Testis (tissue), 3 donors: Measurements from ENCODE around the gene RNF227. TPM values are rescaled to one million over a fixed set of nuclear protein-coding genes. Genes with fewer than 3 reads are reported as not detected.

ENCODE experiments used
- DNase-seq: peaks from one replicate; pipeline ENCODE4 v3.0.0-alpha.2; 2019
- H3K27ac ChIP-seq, 2 donors: fragments of 200-600 bp; sonication (generic); one replicate each; pipeline ENCODE4 v1.5.1; 2019
- H3K27me3 ChIP-seq: fragments of 200-600 bp; sonication (generic); one replicate; pipeline ENCODE4 v1.5.1; 2019
- H3K36me3 ChIP-seq: fragments of 200-600 bp; sonication (generic); one replicate; pipeline ENCODE4 v1.5.1; 2017; ENCODE audit warnings: low read depth; ENCODE audit errors: missing control alignments
- H3K4me1 ChIP-seq: fragments of 200-600 bp; sonication (generic); one replicate; pipeline ENCODE4 v1.5.1; 2019
- H3K4me3 ChIP-seq, 2 donors: fragments of 200-600 bp; sonication (generic); one replicate each; pipeline ENCODE4 v1.5.1; 2017 to 2019
- H3K9me3 ChIP-seq: fragments of 200-600 bp; sonication (generic); one replicate; pipeline ENCODE4 v1.5.1; 2017
- CTCF ChIP-seq, 3 experiments: fragments of 450-650 bp in 2 of 3; fragments of 200-600 bp in 1 of 3; sonication (generic) in 1 of 3; IDR thresholded peaks; one replicate each; pipeline ENCODE4 v1.5.1; 2016 to 2019; ENCODE audit warnings: antibody characterized with exemption in 3 of 3, mild to moderate bottlenecking in 2 of 3, moderate library complexity in 1 of 3
- POLR2A ChIP-seq: fragments of 450-650 bp; IDR thresholded peaks from one replicate; pipeline ENCODE4 v1.6.1; 2017; ENCODE audit warnings: antibody characterized with exemption, mild to moderate bottlenecking, moderate library complexity
- WGBS, 2 donors: methylation state at CpG; one replicate each; pipeline ENCODE4 v1.1.5; 2018; 5-methylcytosine and 5-hydroxymethylcytosine counted together
- intact Hi-C: fragments of 100-400 bp; cut with DNase I; formaldehyde crosslinking; loops from one replicate; pipeline ENCODE4 v1.15.1; 2023; ENCODE audit warnings: low total_unique reads
- polyA plus RNA-seq: library from polyadenylated mRNA; stranded (reverse); fragments of 350-450 nt; fragmentation: Illumina TruSeq; extraction: RNeasy Lipid Tissue Mini Kit (QIAGEN cat#74804); gene quantifications from one replicate; pipeline ENCODE4 v1.2.3, GENCODE V29; 2014; ENCODE audit warnings: low read depth, low replicate concordance; ENCODE audit not compliant: insufficient read depth
- total RNA-seq, 2 donors: library from RNA; depleted of rRNA; stranded (reverse); fragments of >200 nt; gene quantifications; one replicate each; pipeline ENCODE4 v1.2.3, GENCODE V29; 2016

RNF227 gene
- total and polyA plus RNA-seq, 3 donors from 2014 or later = 6.5 to 27.9 (median 16.2) TPM

- peak; percentile 95 for DNase-seq
- Histone ChIP-seq H3K4me3 (peak overlapping the region; percentile 27 to 74), H3K36me3 (no peaks in the 10 kb centered on the region), H3K4me1 (peaks cover 49% of the 10 kb centered on the region), H3K27ac (peak overlapping the region; percentile 87 to 91), H3K27me3 (no peaks in the 10 kb centered on the region), H3K9me3 (no peaks in the 10 kb centered on the region)
- WGBS, 2 donors = 1 to 2% methylated on average over 30 to 35 of the region's 35 CpGs
- intact Hi-C loops = no loop called here
- peak; percentile 0 for TF ChIP-seq POLR2A
- no peak for TF ChIP-seq CTCF (IDR thresholded peaks at IDR 0.05)
These were observed 28.5 kb downstream of the RNF227 start for GRCh38 chr17:7887482-7888183.

GRCh38 chr17:7887038-7887481 lies 29.0 kb downstream of the RNF227 start:
- WGBS, 2 donors = 0 to 2% methylated on average over 8 of the region's 8 CpGs
- no peaks in the 10 kb centered on the region for H3K9me3 ChIP-seq
- no peak for TF ChIP-seq POLR2A
- TF ChIP-seq CTCF (IDR thresholded peaks at IDR 0.05) = peak in 1 of 3 experiments; percentile 15
- H3K27ac ChIP-seq = peak overlapping the region; percentile 87 to 91
- H3K27me3 ChIP-seq = no peaks in the 10 kb centered on the region
- H3K36me3 ChIP-seq = no peaks in the 10 kb centered on the region
- intact Hi-C loops = no loop called here
- H3K4me1 ChIP-seq = peaks cover 49% of the 10 kb centered on the region
- H3K4me3 ChIP-seq = peak overlapping the region; percentile 27 to 74
- no peak for DNase-seq

GRCh38 chr17:7886227-7887037 lies 29.7 kb downstream of the RNF227 start:
- intact Hi-C loops = no loop called here

More at GRCh38 chr17:7886227-7887037, 29.7 kb downstream of the RNF227 start:
- WGBS, 2 donors = 1 to 2% methylated on average over 15 to 30 of the region's 30 CpGs
- Histone ChIP-seq H3K4me3 (peak overlapping the region; percentile 74 to 78), H3K4me1 (peaks cover 49% of the 10 kb centered on the region), H3K9me3 (no peaks in the 10 kb centered on the region), H3K27ac (peak overlapping the region; percentile 87 to 91), H3K27me3 (no peaks in the 10 kb centered on the region), H3K36me3 (no peaks in the 10 kb centered on the region)
- TF ChIP-seq POLR2A (no peak), CTCF (IDR thresholded peaks at IDR 0.05) (no peak)
- DNase-seq = peak; percentile 60
